GM13977 (cell line): ENCODE results near the gene NEUROD2.

Experiments used
- DNase-seq: peaks from one replicate; pipeline ENCODE4 v3.0.0; 2012; ENCODE audit warnings: low spot score
- CTCF ChIP-seq: IDR thresholded peaks from 2 replicates; pipeline ENCODE4 v1.5.1; 2012; ENCODE audit warnings: mild to moderate bottlenecking, control low read depth; ENCODE audit not compliant: insufficient read depth; ENCODE audit errors: extremely low read depth, missing control alignments
- in situ Hi-C: fragments of 300-500 bp; cut with MboI; formaldehyde crosslinking; loops from one replicate; pipeline ENCODE4 v1.12.0; 2022; ENCODE audit warnings: low sequenced_read_pairs, low pct_unique_long_range_greater_than_20kb, mixed read lengths, inconsistent platforms; ENCODE audit not compliant: unreplicated experiment

Gene NEUROD2

GRCh38 chr17:39629898-39630297, 22.2 kb upstream of the NEUROD2 start:
- TF ChIP-seq CTCF = no peak
- in situ Hi-C loops = loop anchor here (10.0 kb wide), 2 partner anchors 125 to 345 kb away; no protein-coding TSS in a partner anchor
- no peak for DNase-seq

- in situ Hi-C loops = loop anchor here (10.0 kb wide), 1 partner anchor 125 kb away; no protein-coding TSS in a partner anchor
- DNase-seq = no peak
These were observed 21.8 kb upstream of the NEUROD2 start for GRCh38 chr17:39629494-39629880.

GRCh38 chr17:39628655-39629493, 21.2 kb upstream of the NEUROD2 start:
- no peak for TF ChIP-seq CTCF
- in situ Hi-C loops = loop anchor here (10.0 kb wide), 1 partner anchor 126 kb away; no protein-coding TSS in a partner anchor
- DNase-seq = no peak

More at GRCh38 chr17:39629494-39629880, 21.8 kb upstream of the NEUROD2 start:
- TF ChIP-seq CTCF = no peak

- no peak for TF ChIP-seq CTCF
- DNase-seq = no peak
- in situ Hi-C loops = loop anchor here (10.0 kb wide), 1 partner anchor 127 kb away; no protein-coding TSS in a partner anchor
These were observed 20.2 kb upstream of the NEUROD2 start for GRCh38 chr17:39627712-39628516.

GRCh38 chr17:39627047-39627711, 19.5 kb upstream of the NEUROD2 start:
- DNase-seq = no peak
- TF ChIP-seq CTCF = no peak
- in situ Hi-C loops = loop anchor here (10.0 kb wide), 1 partner anchor 128 kb away; no protein-coding TSS in a partner anchor
